ENCODE results near the gene MYO1F. TPM values are rescaled to one million over a fixed set of nuclear protein-coding genes. Genes with fewer than 3 reads are reported as not detected.
"Not testable (repeated sequence)": the region's sequence is repeated elsewhere in the genome, so short reads cannot be mapped to it uniquely, and the experiment has no call there.

MYO1F gene
- total RNA-seq: 1 to 10 TPM; 2.0 to 2.2 TPM

DNA sequence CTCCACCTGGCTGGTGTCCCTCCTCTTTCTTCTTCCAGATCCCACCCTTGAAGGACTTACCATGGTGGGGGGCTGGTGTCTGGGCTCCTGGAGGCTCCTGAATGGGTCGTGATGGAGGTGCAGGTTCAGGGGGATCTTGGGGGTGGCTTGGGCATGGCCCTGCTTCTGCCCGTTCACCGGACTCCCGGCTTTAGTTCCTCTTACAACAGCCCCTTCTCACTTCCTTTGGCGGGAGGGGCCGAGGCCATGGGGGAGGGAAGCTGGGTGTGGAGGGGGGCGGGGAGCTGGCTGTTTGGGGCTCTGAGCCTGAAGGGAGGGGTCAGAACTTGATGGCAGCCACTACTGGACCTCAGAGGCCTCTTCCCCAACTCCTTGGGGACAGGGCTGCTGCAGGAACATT lies at the start of gene MYO1F:
Gene MYO1F, minus strand, starts transcription at position 196 of the 400 bp plus-strand sequence. Its CDS starts 133 bp downstream, at position 63.
- H3K27ac Mint-ChIP-seq: no peak within 1 kb of the TSS
- no peak for DNase-seq
- H3K4me3 Mint-ChIP-seq: peak within 1 kb of the TSS; percentile 67
- H3K4me1 Mint-ChIP-seq (ENCODE audit: low read depth): peaks cover 53% of the 10 kb centered on the region
- H3K9me3 Mint-ChIP-seq: no peaks in the 10 kb centered on the region
- no peaks in the 10 kb centered on the region for H3K36me3 Mint-ChIP-seq (ENCODE audit: low read depth)
- CTCF ChIA-PET: interaction anchor here (0.5 to 7.2 kb wide), 12 partner anchors 10 to 223 kb away, joined by 3 to 103 read pairs (median 19); partner anchors contain the start of genes MARCHF2 and ZNF414
- H3K27me3 Mint-ChIP-seq (ENCODE audit: low read depth): no peaks in the 10 kb centered on the region
- intact Hi-C loops (cut with micrococcal nuclease): no loop called here

DNA sequence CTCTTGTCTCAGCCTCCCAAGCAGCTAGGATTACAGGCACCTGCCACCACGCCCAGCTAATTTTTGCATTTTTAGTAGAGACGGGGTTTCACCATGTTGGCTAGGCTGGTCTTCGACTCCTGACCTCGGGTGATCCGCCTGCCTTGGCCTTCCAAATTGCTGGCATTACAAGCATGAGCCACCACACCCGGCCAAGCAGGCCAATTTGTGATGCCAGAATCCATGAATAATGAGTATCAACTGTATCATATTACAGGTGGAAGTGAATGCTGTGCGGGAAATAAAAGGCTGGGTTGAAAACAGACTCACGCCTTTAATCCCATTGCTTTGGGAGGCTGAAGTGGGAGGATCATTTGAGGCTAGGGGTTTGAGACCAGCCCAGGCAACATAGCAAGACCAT lies 49.6 kb upstream of the MYO1F start:
- Mint-ChIP-seq H3K36me3 (ENCODE audit: low read depth) (no peaks in the 10 kb centered on the region), H3K4me3 (no peak overlapping the region), H3K9me3 (no peaks in the 10 kb centered on the region), H3K4me1 (ENCODE audit: low read depth) (no peaks in the 10 kb centered on the region), H3K27me3 (ENCODE audit: low read depth) (no peaks in the 10 kb centered on the region), H3K27ac (no peak overlapping the region)
- CTCF ChIA-PET: no interaction called here
- DNase-seq: no peak
- intact Hi-C loops (cut with micrococcal nuclease): no loop called here

DNA sequence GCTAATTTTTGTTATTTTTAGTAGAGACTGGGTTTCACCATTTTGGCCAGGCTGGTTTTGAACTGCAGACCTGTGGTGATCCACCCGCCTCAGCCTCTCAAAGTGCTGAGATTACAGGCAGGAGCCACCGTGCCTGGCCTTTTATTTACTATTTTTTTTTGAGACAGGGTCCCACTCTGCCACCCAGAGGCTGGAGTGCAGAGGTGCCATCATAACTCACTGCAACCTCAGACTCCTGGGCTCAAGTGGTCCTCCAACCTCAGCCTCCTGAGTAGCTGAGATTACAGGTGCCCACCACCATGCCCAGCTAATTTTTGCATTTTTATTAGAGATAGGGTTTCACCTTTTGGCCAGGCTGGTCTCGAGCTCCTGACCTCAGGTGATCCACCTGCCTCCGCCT lies 45.6 kb upstream of the MYO1F start:
- intact Hi-C loops (cut with micrococcal nuclease): loop anchor here (1.0 kb wide), 1 partner anchor 43 kb away; no protein-coding TSS in a partner anchor
- H3K4me3 Mint-ChIP-seq; H3K27me3 Mint-ChIP-seq (ENCODE audit: low read depth); DNase-seq; H3K4me1 Mint-ChIP-seq (ENCODE audit: low read depth); H3K27ac Mint-ChIP-seq; H3K36me3 Mint-ChIP-seq (ENCODE audit: low read depth); H3K9me3 Mint-ChIP-seq: not testable (repeated sequence)
- CTCF ChIA-PET: interaction anchor here (0.7 to 1.7 kb wide), 2 partner anchors 19 to 241 kb away, joined by 4 read pairs; no protein-coding TSS in a partner anchor

DNA sequence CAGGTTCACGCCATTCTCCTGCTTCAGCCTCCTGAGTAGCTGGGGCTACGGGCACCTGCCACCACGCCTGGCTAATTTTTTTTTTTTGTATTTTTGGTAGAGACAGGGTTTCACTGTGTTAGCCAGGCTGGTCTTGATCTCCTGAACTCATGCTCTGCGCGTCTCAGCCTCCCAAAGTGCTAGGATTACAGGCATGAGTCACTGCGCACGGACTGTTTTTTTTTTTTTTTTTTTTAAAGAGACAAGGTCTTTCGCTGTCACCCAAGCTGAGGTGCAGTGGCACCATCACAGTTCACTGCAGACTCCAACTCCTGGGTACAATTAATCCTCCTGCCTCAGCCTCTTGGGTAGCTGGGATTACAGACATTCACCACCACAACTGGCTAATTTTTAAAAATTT lies 41.5 kb upstream of the MYO1F start:
- intact Hi-C loops (cut with micrococcal nuclease): no loop called here
- H3K36me3 Mint-ChIP-seq (ENCODE audit: low read depth): no peaks in the 10 kb centered on the region
- CTCF ChIA-PET: interaction anchor here (0.6 kb wide), 1 partner anchor 80 kb away, joined by 3 read pairs; no protein-coding TSS in a partner anchor

DNA sequence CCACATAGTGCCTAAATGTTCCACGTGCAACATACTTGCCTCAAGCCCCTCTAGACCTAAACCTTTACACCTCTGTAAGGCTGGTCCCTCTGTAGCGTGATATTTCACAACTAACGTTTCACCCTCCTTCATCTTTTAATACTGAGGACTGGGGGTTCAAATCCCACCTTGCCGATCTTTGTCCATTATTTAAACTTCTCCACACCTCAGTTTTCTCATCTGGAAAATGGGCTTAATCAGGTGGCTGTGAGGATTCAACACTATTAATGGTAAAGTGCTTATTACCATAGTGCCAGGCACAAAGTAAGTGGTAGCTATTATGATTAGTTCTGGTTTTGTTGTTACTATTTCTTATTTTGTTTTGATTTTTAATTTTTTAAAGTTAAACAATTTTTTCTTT lies 40.7 kb upstream of the MYO1F start:
- no peaks in the 10 kb centered on the region for H3K36me3 Mint-ChIP-seq (ENCODE audit: low read depth)
- H3K4me3 Mint-ChIP-seq: no peak overlapping the region
- intact Hi-C loops (cut with micrococcal nuclease): no loop called here
- H3K9me3 Mint-ChIP-seq: no peaks in the 10 kb centered on the region
- DNase-seq: no peak
- no peak overlapping the region for H3K27ac Mint-ChIP-seq
- no peaks in the 10 kb centered on the region for H3K27me3 Mint-ChIP-seq (ENCODE audit: low read depth)
- H3K4me1 Mint-ChIP-seq (ENCODE audit: low read depth): peaks cover 8% of the 10 kb centered on the region
- CTCF ChIA-PET: interaction anchor here (3.1 kb wide), 1 partner anchor 24 kb away, joined by 11 read pairs; no protein-coding TSS in a partner anchor

More for the DNA sequence above, 41.5 kb upstream of the MYO1F start:
- Mint-ChIP-seq H3K27me3 (ENCODE audit: low read depth) (no peaks in the 10 kb centered on the region), H3K4me3 (no peak overlapping the region), H3K9me3 (no peaks in the 10 kb centered on the region), H3K27ac (no peak overlapping the region), H3K4me1 (ENCODE audit: low read depth) (peaks cover 8% of the 10 kb centered on the region)
- DNase-seq: no peak

DNA sequence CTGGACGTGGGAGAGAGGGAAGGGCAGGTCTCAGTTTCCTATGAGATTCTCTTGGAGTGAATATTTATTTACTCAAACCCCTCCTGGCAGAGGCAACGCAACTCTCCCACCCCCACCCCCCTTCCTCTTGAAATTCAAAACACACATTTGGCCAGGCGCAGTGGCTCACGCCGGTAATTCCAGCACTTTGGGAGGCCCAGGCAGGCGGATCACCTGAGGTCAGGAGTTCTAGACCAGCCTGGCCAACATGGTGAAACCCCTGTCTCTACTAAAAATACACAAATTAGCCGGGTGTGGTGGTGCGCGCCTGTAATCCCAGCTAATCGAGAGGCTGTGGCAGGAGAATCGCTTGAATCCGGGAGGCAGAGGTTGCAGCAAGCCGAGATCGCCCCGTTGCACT lies 40.1 kb upstream of the MYO1F start:
- H3K4me3 Mint-ChIP-seq; intact Hi-C loops (cut with micrococcal nuclease); H3K4me1 Mint-ChIP-seq (ENCODE audit: low read depth); H3K9me3 Mint-ChIP-seq; H3K27me3 Mint-ChIP-seq (ENCODE audit: low read depth); H3K36me3 Mint-ChIP-seq (ENCODE audit: low read depth); H3K27ac Mint-ChIP-seq; DNase-seq: not testable (repeated sequence)
- CTCF ChIA-PET: interaction anchor here (1.1 to 5.2 kb wide), 3 partner anchors 23 to 37 kb away, joined by 5 to 29 read pairs (median 11); no protein-coding TSS in a partner anchor

DNA sequence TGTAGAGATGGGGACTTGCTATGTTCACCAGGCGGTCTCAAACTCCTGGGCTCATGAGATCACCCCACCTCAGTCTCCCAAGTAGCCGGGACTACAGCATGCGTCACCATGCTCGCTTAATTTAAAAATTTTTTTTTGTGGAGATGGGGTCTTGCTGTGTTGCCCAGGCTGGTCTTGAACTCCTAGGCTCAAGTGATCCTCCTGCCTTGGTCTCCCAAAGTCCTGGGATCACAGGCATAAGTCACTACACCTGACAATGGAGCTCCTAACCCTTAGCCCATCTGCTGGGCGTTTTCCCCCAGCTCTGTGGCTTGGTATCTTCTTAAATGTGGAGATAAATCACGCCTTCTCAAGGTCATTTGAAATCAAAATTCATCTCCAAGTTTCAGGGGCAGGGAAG lies 39.6 kb upstream of the MYO1F start:
- intact Hi-C loops (cut with micrococcal nuclease): no loop called here
- DNase-seq: no peak
- no peak overlapping the region for H3K4me3 Mint-ChIP-seq
- peaks cover 11% of the 10 kb centered on the region for H3K4me1 Mint-ChIP-seq (ENCODE audit: low read depth)
- H3K27me3 Mint-ChIP-seq (ENCODE audit: low read depth): no peaks in the 10 kb centered on the region
- H3K36me3 Mint-ChIP-seq (ENCODE audit: low read depth): no peaks in the 10 kb centered on the region
- no peak overlapping the region for H3K27ac Mint-ChIP-seq
- no peaks in the 10 kb centered on the region for H3K9me3 Mint-ChIP-seq
- CTCF ChIA-PET: interaction anchor here (0.6 to 5.2 kb wide), 6 partner anchors 23 to 626 kb away, joined by 3 to 29 read pairs (median 4); no protein-coding TSS in a partner anchor

DNA sequence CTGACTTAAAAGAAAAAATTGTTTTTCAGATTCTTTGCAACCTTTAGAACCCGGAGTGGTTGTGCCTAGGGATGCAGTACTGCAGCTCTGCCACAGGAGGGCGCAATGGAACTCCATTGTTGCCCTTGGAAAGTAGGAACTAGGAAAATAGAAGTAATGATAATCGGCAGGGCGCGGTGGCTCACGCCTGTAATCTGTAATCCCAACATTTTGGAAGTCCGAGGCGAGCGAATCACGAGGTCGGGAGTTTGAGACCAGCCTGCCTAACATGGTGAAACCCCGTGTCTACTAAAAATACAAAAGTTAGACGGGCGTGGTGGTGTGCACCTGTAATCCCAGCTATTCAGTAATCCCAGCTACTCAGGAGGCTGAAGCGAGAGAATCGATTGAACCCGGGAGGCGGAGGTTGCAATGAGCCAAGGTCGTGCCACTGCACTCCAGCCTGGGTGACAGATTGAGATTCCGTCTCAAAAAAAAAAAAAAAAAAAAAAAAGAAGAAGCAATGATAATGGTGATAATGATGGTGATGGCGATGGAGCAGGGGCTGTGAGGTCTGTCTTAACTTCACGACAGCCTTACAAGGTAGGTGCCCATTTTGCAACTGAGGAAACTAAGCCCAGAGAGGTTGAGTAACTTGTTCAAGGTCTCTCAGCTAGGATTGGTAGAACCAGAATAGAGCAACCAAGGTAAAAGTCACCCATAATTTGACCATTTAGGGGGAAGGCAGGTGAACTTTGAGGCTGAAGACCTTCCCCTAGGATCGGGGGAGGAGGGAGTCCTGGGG lies 38.8 kb upstream of the MYO1F start:
- Mint-ChIP-seq H3K4me1 (ENCODE audit: low read depth) (peaks cover 16% of the 10 kb centered on the region), H3K27ac (peak overlapping the region; percentile 57), H3K9me3 (no peaks in the 10 kb centered on the region), H3K36me3 (ENCODE audit: low read depth) (no peaks in the 10 kb centered on the region), H3K27me3 (ENCODE audit: low read depth) (no peaks in the 10 kb centered on the region), H3K4me3 (no peak overlapping the region)
- CTCF ChIA-PET: interaction anchor here (0.6 to 5.2 kb wide), 13 partner anchors 10 to 627 kb away, joined by 3 to 29 read pairs (median 4); no protein-coding TSS in a partner anchor
- DNase-seq: peak; percentile 83
- intact Hi-C loops (cut with micrococcal nuclease): no loop called here

DNA sequence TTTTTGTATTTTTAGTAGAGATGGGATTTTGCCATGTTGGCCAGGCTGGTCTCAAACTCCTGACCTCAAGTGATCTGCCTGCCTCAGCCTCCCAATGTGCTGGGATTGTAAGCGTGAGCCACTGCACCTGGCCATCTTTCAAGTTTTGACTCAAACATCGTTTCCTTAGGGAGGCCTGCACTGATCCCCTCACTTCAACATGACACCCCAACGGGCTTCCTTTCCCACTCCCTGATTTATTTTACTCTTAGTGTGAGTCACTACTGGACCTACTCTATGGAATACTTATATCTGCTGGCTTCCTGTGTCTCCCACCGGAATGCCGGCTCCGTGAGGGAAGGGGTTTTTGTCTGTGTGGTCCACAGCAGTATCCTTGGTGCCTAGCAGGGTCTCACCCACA lies 37.8 kb upstream of the MYO1F start:
- Mint-ChIP-seq H3K36me3 (ENCODE audit: low read depth) (peaks cover under 1% of the 10 kb centered on the region), H3K9me3 (no peaks in the 10 kb centered on the region), H3K4me3 (no peak overlapping the region), H3K4me1 (ENCODE audit: low read depth) (peaks cover 20% of the 10 kb centered on the region), H3K27ac (no peak overlapping the region), H3K27me3 (ENCODE audit: low read depth) (no peaks in the 10 kb centered on the region)
- intact Hi-C loops (cut with micrococcal nuclease): no loop called here
- CTCF ChIA-PET: interaction anchor here (0.6 to 5.2 kb wide), 9 partner anchors 9 to 45 kb away, joined by 3 to 29 read pairs (median 3); no protein-coding TSS in a partner anchor
- no peak for DNase-seq

DNA sequence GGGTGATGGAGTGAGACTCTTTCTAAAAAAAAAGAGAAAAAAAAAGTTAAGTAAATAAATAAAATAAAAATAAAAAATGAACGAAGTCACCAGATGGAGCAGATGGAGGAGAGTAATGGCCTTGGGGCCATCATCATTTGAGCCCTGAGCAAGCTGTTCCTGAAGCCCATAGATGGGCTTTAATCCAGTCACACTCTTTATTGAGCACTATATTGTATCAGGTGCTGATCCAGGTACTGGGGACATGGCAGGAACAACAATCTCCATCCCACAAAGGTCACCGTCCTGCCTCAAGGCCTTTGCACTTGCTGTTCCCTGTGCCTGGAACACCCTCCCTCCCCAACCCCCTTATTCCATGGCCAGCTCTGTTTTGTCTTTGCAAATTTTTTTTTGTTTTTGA lies 37.2 kb upstream of the MYO1F start:
- Mint-ChIP-seq H3K4me1 (ENCODE audit: low read depth) (peaks cover 25% of the 10 kb centered on the region), H3K4me3 (no peak overlapping the region), H3K9me3 (no peaks in the 10 kb centered on the region), H3K27me3 (ENCODE audit: low read depth) (no peaks in the 10 kb centered on the region), H3K27ac (no peak overlapping the region), H3K36me3 (ENCODE audit: low read depth) (peaks cover 2% of the 10 kb centered on the region)
- intact Hi-C loops (cut with micrococcal nuclease): no loop called here
- DNase-seq: no peak
- CTCF ChIA-PET: interaction anchor here (1.0 to 5.2 kb wide), 5 partner anchors 20 to 49 kb away, joined by 3 to 29 read pairs (median 3); partner anchors contain the start of gene MYO1F

DNA sequence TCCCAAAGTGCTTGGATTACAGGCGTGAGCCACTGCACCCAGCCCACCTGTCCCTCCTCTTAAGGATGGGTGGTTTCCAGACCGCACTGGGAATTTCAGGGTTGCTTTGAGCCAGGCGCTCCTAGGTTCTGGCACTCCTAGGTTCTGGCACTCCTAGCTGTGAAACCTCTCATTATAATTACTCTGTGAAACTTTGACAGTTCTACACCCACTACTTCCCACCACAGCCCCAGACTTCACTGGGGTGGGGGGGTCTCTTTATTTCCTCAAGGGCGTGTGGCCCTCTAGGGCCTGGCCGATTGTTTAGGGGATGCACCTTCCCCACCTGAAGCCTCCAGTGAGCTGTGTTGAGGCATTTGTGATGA lies 35.5 kb upstream of the MYO1F start:
- Mint-ChIP-seq H3K4me1 (ENCODE audit: low read depth) (peaks cover 29% of the 10 kb centered on the region), H3K4me3 (no peak overlapping the region), H3K27ac (no peak overlapping the region), H3K36me3 (ENCODE audit: low read depth) (peaks cover 2% of the 10 kb centered on the region), H3K9me3 (no peaks in the 10 kb centered on the region), H3K27me3 (ENCODE audit: low read depth) (no peaks in the 10 kb centered on the region)
- no peak for DNase-seq
- CTCF ChIA-PET: interaction anchor here (1.3 to 5.2 kb wide), 2 partner anchors 19 to 151 kb away, joined by 4 to 29 read pairs; no protein-coding TSS in a partner anchor
- intact Hi-C loops (cut with micrococcal nuclease): no loop called here

DNA sequence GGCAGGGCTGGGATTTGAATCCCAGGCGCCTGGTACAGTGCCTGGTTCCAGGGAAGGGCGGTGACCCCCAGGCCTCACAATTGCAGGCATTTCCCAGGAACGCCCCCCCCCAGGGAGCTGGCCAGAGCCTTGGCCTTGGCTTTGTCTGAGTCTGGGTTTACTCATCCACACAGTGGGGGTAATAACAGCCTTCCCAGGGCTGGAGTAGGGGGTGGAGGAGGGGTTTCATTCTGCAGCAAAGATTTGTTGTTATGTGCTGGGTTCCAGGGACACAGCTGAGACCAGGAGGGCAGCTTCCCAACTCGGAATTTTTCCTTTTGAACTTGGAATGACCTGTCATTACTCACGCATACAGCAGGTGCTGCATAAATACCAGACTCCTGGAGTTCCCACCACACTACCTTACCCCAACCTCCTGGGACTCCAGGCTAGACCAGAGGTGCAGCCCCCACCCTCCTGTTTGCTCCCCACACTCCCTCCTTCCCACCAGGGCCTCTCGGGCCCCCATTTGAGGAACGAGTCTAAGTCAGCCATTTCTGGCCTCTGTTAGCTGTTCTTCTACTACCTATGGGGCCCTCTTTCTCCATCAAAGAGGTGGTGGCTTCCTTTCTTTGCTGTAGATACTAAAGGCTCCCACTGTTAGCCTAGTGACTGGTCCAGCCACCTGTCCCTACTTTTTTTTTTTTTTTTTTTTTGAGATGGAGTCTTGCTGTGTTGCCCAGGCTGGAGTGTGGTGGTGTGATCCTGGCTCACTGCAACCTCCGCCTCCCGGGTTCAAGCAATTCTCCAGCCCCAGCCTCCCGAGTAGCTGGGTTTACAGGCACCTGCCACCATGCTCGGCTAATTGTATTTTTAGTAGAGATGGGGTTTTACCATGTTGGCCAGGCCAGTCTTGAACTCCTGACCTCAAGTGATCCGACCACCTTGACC lies 34.9 kb upstream of the MYO1F start:
- Mint-ChIP-seq H3K36me3 (ENCODE audit: low read depth) (peaks cover 2% of the 10 kb centered on the region), H3K4me1 (ENCODE audit: low read depth) (peaks cover 29% of the 10 kb centered on the region), H3K9me3 (no peaks in the 10 kb centered on the region), H3K27me3 (ENCODE audit: low read depth) (no peaks in the 10 kb centered on the region), H3K4me3 (peak overlapping the region; percentile 43), H3K27ac (no peak overlapping the region)
- CTCF ChIA-PET: interaction anchor here (1.3 to 5.2 kb wide), 2 partner anchors 18 to 150 kb away, joined by 4 to 29 read pairs; no protein-coding TSS in a partner anchor
- DNase-seq: no peak
- intact Hi-C loops (cut with micrococcal nuclease): no loop called here

All from activated naive CD4-positive, alpha-beta T cell treated with anti-CD3 and anti-CD28 coated beads for 36 hours (primary cell).